Mesendoderm (in vitro differentiated cells): ENCODE data around the gene OR10V1. TPM values are rescaled to one million over a fixed set of nuclear protein-coding genes. Genes with fewer than 3 reads are reported as not detected.

Source experiments
- DNase-seq: peaks from one replicate; pipeline ENCODE4 v3.0.0; 2013
- H2AK5ac ChIP-seq: 2 replicates; pipeline ENCODE4 v1.6.1; 2013; ENCODE audit warnings: low read length, inconsistent platforms
- H2BK120ac ChIP-seq: 2 replicates; pipeline ENCODE4 v1.6.1; 2013; ENCODE audit warnings: low read depth, mild to moderate bottlenecking, low read length, moderate library complexity, mixed read lengths
- H2BK15ac ChIP-seq: replicated peaks from 2 replicates; pipeline ENCODE4 v1.6.1; 2013; ENCODE audit warnings: low read depth, mild to moderate bottlenecking, moderate library complexity
- H2BK5ac ChIP-seq: 2 replicates; pipeline ENCODE4 v1.6.1; 2013; ENCODE audit warnings: low read length, inconsistent platforms
- H3K18ac ChIP-seq: 2 replicates; pipeline ENCODE4 v1.6.1; 2013; ENCODE audit warnings: mild to moderate bottlenecking, low read length, mixed read lengths
- H3K23ac ChIP-seq: one replicate; pipeline ENCODE4 v1.6.1; 2013; ENCODE audit warnings: low read length
- H3K27ac ChIP-seq: 2 replicates; pipeline ENCODE4 v1.5.1; 2013; ENCODE audit warnings: low read depth, mild to moderate bottlenecking, inconsistent platforms, low read length, moderate library complexity
- H3K27me3 ChIP-seq: 2 replicates; pipeline ENCODE4 v1.6.1; 2013; ENCODE audit warnings: low read length, control low read depth, mild to moderate bottlenecking, inconsistent platforms; ENCODE audit not compliant: insufficient read depth, poor library complexity
- H3K36me3 ChIP-seq: 2 replicates; pipeline ENCODE4 v1.6.1; 2013; ENCODE audit warnings: low read length, inconsistent platforms; ENCODE audit not compliant: control insufficient read depth, insufficient read depth
- H3K4ac ChIP-seq: one replicate; pipeline ENCODE4 v1.6.1; 2013; ENCODE audit warnings: low read depth, mild to moderate bottlenecking, low read length, moderate library complexity
- H3K4me1 ChIP-seq: 2 replicates; pipeline ENCODE4 v1.6.1; 2013; ENCODE audit warnings: low read depth, low read length, inconsistent platforms; ENCODE audit not compliant: control insufficient read depth
- H3K4me2 ChIP-seq: 2 replicates; pipeline ENCODE4 v1.6.1; 2013; ENCODE audit warnings: low read length
- H3K4me3 ChIP-seq: 2 replicates; pipeline ENCODE4 v1.5.1; 2013; ENCODE audit warnings: mild to moderate bottlenecking, low read length
- H3K56ac ChIP-seq: one replicate; pipeline ENCODE4 v1.6.1; 2013; ENCODE audit warnings: low read length
- H3K79me1 ChIP-seq: 2 replicates; pipeline ENCODE4 v1.6.1; 2013; ENCODE audit warnings: low read length, inconsistent platforms
- H3K79me2 ChIP-seq: 2 replicates; pipeline ENCODE4 v1.6.1; 2013; ENCODE audit warnings: mild to moderate bottlenecking, low read length; ENCODE audit not compliant: control insufficient read depth, insufficient read depth
- H3K9ac ChIP-seq: 2 replicates; pipeline ENCODE4 v1.6.1; 2013; ENCODE audit warnings: low read length, inconsistent platforms
- H4K5ac ChIP-seq: one replicate; pipeline ENCODE4 v1.6.1; 2013; ENCODE audit warnings: low read length
- H4K8ac ChIP-seq: one replicate; pipeline ENCODE4 v1.6.1; 2013; ENCODE audit warnings: low read depth, mild to moderate bottlenecking, control low read depth, low read length, moderate library complexity
- WGBS: extraction: QIAGEN DNeasy Blood & Tissue Kit; methylation state at CpG from one replicate; pipeline ENCODE4 v1.1.7; 2013; ENCODE audit warnings: low lambda C conversion rate, missing lambda C conversion rate; ENCODE audit not compliant: insufficient coverage; ENCODE audit errors: extremely low coverage; 5-methylcytosine and 5-hydroxymethylcytosine counted together
- polyA plus RNA-seq, 2 experiments: library from polyadenylated mRNA; stranded (reverse); fragments of 200-250 nt; gene quantifications; one replicate each; pipeline ENCODE4 v1.2.3, GENCODE V29; 2013

Gene OR10V1
- not detected for polyA plus RNA-seq (2013, experiment 1 of 2)
- polyA plus RNA-seq (2013, experiment 2 of 2) = not detected

GRCh38 chr11:59713745-59714144 is at the start of gene OR10V1:
TSS of gene OR10V1 (minus strand) at chr11:59713845. CDS start at chr11:59713845, 0 bp downstream.
- H3K9ac ChIP-seq = no peak within 1 kb of the TSS
- no peak within 1 kb of the TSS for H3K4me2 ChIP-seq
- no peak within 1 kb of the TSS for H3K18ac ChIP-seq
- H3K4me1 ChIP-seq = no peaks in the 10 kb centered on the region
- H2BK15ac ChIP-seq = no peak within 1 kb of the TSS
- H3K27ac ChIP-seq = no peak within 1 kb of the TSS
- WGBS = no CpG with 5 or more reads among the region's 2 CpGs
- no peak within 1 kb of the TSS for H3K23ac ChIP-seq
- no peaks in the 10 kb centered on the region for H3K27me3 ChIP-seq
- H2BK120ac ChIP-seq = no peak within 1 kb of the TSS
- no peak within 1 kb of the TSS for H4K5ac ChIP-seq
- DNase-seq = no peak
- no peaks in the 10 kb centered on the region for H3K79me1 ChIP-seq
- no peak within 1 kb of the TSS for H2BK5ac ChIP-seq
- H2AK5ac ChIP-seq = no peak within 1 kb of the TSS
- H3K4me3 ChIP-seq = no peak within 1 kb of the TSS
- H3K4ac ChIP-seq = no peak within 1 kb of the TSS
- H4K8ac ChIP-seq = no peak within 1 kb of the TSS
- no peaks in the 10 kb centered on the region for H3K36me3 ChIP-seq
- H3K56ac ChIP-seq = no peak within 1 kb of the TSS
- H3K79me2 ChIP-seq = no peaks in the 10 kb centered on the region

DNA sequence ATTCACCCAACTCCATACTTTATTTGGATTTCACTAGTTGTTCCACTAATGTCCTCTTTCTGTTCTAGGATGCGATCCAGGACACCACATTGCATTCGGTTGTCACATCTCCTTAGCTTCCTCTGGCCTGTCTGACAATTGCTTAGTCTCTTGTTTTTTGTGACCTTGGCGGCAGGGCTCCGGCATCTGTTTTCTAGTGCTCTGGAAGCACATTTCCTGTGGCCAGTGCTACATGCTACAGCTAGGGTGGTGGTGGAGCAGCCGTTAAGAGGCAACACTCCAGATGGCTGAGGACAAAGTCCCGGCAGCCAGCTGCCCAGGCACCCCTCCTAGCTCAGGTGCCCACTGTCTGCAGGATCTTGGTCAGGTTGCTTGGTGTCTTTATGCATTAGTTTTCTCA is 48.3 kb upstream of the OR10V1 start:
- no CpG with 5 or more reads among the region's 6 CpGs for WGBS

DNA sequence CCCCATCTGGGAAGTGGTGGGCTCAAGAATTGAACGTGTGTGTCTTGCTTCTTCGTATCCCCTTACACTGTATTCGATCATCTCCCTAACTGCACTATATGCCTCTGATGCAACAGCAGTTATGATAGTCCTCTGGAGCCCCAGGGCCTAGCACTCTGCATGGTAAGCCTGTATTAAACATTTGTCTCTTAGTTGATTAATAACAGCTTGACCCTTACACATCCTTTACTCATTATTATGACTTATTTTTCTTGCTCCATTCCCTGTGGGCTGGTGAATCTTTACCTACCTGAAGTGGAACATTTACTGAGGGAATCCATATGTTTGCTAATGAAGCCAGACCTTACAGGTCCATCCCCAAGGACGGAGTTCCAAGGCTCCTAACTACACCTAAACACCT is 47.1 kb upstream of the OR10V1 start:
- Histone ChIP-seq H3K23ac (no peak overlapping the region), H2BK15ac (no peak overlapping the region), H3K4me2 (no peak overlapping the region)

More for the DNA sequence above, 48.3 kb upstream of the OR10V1 start:
- Histone ChIP-seq H4K5ac (no peak overlapping the region), H2BK15ac (no peak overlapping the region), H3K18ac (no peak overlapping the region), H3K27me3 (no peaks in the 10 kb centered on the region), H4K8ac (no peak overlapping the region), H2BK5ac (no peak overlapping the region), H3K79me2 (peaks cover 54% of the 10 kb centered on the region), H2BK120ac (no peak overlapping the region), H3K9ac (no peak overlapping the region), H3K56ac (no peak overlapping the region), H3K23ac (no peak overlapping the region), H3K4me2 (no peak overlapping the region), H3K4me1 (peaks cover 2% of the 10 kb centered on the region), H3K36me3 (no peaks in the 10 kb centered on the region), H2AK5ac (no peak overlapping the region), H3K4me3 (no peak overlapping the region), H3K4ac (no peak overlapping the region), H3K27ac (no peak overlapping the region), H3K79me1 (peaks cover 46% of the 10 kb centered on the region)
- DNase-seq = no peak

GRCh38 chr11:59759900-59760299 is 46.3 kb upstream of the OR10V1 start:
- H3K36me3 ChIP-seq = no peaks in the 10 kb centered on the region
- no peak overlapping the region for H3K27ac ChIP-seq
- H3K4me2 ChIP-seq = no peak overlapping the region
- no peak overlapping the region for H4K8ac ChIP-seq
- WGBS = no CpG with 5 or more reads among the region's 4 CpGs
- no peak overlapping the region for H2AK5ac ChIP-seq
- H3K18ac ChIP-seq = no peak overlapping the region
- H3K27me3 ChIP-seq = no peaks in the 10 kb centered on the region
- no peak overlapping the region for H3K23ac ChIP-seq
- DNase-seq = no peak
- peaks cover 5% of the 10 kb centered on the region for H3K4me1 ChIP-seq
- H3K56ac ChIP-seq = no peak overlapping the region
- H4K5ac ChIP-seq = no peak overlapping the region
- H3K4ac ChIP-seq = no peak overlapping the region
- H2BK5ac ChIP-seq = no peak overlapping the region
- no peak overlapping the region for H3K9ac ChIP-seq
- H2BK120ac ChIP-seq = no peak overlapping the region
- peaks cover 44% of the 10 kb centered on the region for H3K79me1 ChIP-seq
- peaks cover 59% of the 10 kb centered on the region for H3K79me2 ChIP-seq
- no peak overlapping the region for H2BK15ac ChIP-seq
- H3K4me3 ChIP-seq = no peak overlapping the region

More for the DNA sequence above, 47.1 kb upstream of the OR10V1 start:
- Histone ChIP-seq H3K4me3 (no peak overlapping the region), H2BK5ac (no peak overlapping the region), H3K4me1 (peaks cover 5% of the 10 kb centered on the region), H4K5ac (no peak overlapping the region), H3K4ac (no peak overlapping the region), H3K18ac (no peak overlapping the region), H2BK120ac (no peak overlapping the region), H3K9ac (no peak overlapping the region), H4K8ac (no peak overlapping the region), H3K79me1 (peaks cover 47% of the 10 kb centered on the region), H3K27ac (no peak overlapping the region), H3K79me2 (peaks cover 61% of the 10 kb centered on the region), H3K27me3 (no peaks in the 10 kb centered on the region), H2AK5ac (no peak overlapping the region), H3K56ac (no peak overlapping the region), H3K36me3 (no peaks in the 10 kb centered on the region)
- no CpG with 5 or more reads among the region's 4 CpGs for WGBS
- DNase-seq = no peak

GRCh38 chr11:59758401-59759037 is 44.9 kb upstream of the OR10V1 start:
- no peak overlapping the region for H4K5ac ChIP-seq
- no peak overlapping the region for H3K27ac ChIP-seq

GRCh38 chr11:59756845-59757244 is 43.2 kb upstream of the OR10V1 start:
- Histone ChIP-seq H3K18ac (no peak overlapping the region), H4K8ac (no peak overlapping the region), H2BK15ac (no peak overlapping the region), H2BK5ac (no peak overlapping the region), H3K27ac (no peak overlapping the region), H3K79me2 (peaks cover 46% of the 10 kb centered on the region), H3K4me1 (peaks cover 5% of the 10 kb centered on the region), H3K79me1 (peaks cover 33% of the 10 kb centered on the region), H2BK120ac (no peak overlapping the region), H3K36me3 (no peaks in the 10 kb centered on the region), H3K4ac (no peak overlapping the region), H3K9ac (no peak overlapping the region), H3K4me2 (no peak overlapping the region), H3K56ac (peak overlapping the region; percentile 19), H3K23ac (no peak overlapping the region), H4K5ac (no peak overlapping the region), H3K4me3 (no peak overlapping the region), H3K27me3 (no peaks in the 10 kb centered on the region), H2AK5ac (no peak overlapping the region)
- peak; percentile 62 for DNase-seq
- no CpG with 5 or more reads among the region's 4 CpGs for WGBS

More at GRCh38 chr11:59758401-59759037, 44.9 kb upstream of the OR10V1 start:
- Histone ChIP-seq H2AK5ac (no peak overlapping the region), H2BK15ac (no peak overlapping the region), H4K8ac (no peak overlapping the region), H3K4me3 (no peak overlapping the region), H3K23ac (no peak overlapping the region), H3K36me3 (no peaks in the 10 kb centered on the region), H3K79me2 (peaks cover 59% of the 10 kb centered on the region), H3K56ac (no peak overlapping the region), H2BK120ac (no peak overlapping the region), H2BK5ac (no peak overlapping the region), H3K4me2 (no peak overlapping the region), H3K9ac (no peak overlapping the region), H3K4ac (no peak overlapping the region), H3K27me3 (no peaks in the 10 kb centered on the region), H3K18ac (no peak overlapping the region), H3K79me1 (peaks cover 44% of the 10 kb centered on the region), H3K4me1 (peaks cover 5% of the 10 kb centered on the region)
- WGBS = no CpG with 5 or more reads among the region's 4 CpGs
- DNase-seq = no peak
